GM12878 (cell line): ENCODE data around the gene TRIM28. TPM values are rescaled to one million over a fixed set of nuclear protein-coding genes. Genes with fewer than 3 reads are reported as not detected.

Experiments
- ATAC-seq: fragments of 200-7000 bp; cut with Tn5 transposase; 3 replicates; pipeline ENCODE4 v1.9.1; 2020; ENCODE audit warnings: mild to moderate bottlenecking, moderate library complexity
- BruUV-seq: library from RNA; stranded (reverse); fragments of 400-500 nt; replicated peaks from 2 replicates; lab custom pipeline; 2021; lab: Mats Ljungman, UMichigan
- CTCF ChIA-PET: fragments of 300-600 bp; sonication (Branson Sonifier 250); formaldehyde crosslinking; extraction: SDS; loops from one replicate; lab custom pipeline; 2021; ENCODE audit warnings: inconsistent platforms; lab: Yijun Ruan, JAX
- POLR2A ChIA-PET: fragments of 350-600 bp; formaldehyde crosslinking; extraction: SDS; loops from one replicate; lab custom pipeline; 2021; ENCODE audit warnings: inconsistent platforms; lab: Charles Lee
- RAD21 ChIA-PET: fragments of 300-600 bp; sonication (Branson Sonifier 250); formaldehyde crosslinking; loops from one replicate; lab custom pipeline; 2023; ENCODE audit warnings: antibody characterized with exemption; ENCODE audit not compliant: unreplicated experiment; lab: Charles Lee
- SMC1A ChIA-PET: fragments of 300-600 bp; sonication (Branson Sonifier 250); formaldehyde crosslinking; loops from one replicate; lab custom pipeline; 2023; ENCODE audit not compliant: unreplicated experiment, uncharacterized antibody; lab: Charles Lee
- DNase-seq: peaks from one replicate; pipeline ENCODE4 v3.0.0-alpha.2; 2011; ENCODE audit warnings: low read depth, low spot score
- FAIRE-seq: peaks from 3 replicates; lab custom pipeline; 2011; peaks lifted over from hg19 to GRCh38; lab: Jason Lieb, UNC
- H2AFZ ChIP-seq: 2 replicates; pipeline ENCODE4 v1.6.0; 2011; ENCODE audit warnings: low read depth, low read length, control low read depth; ENCODE audit not compliant: control insufficient read depth
- H3K27ac ChIP-seq: 2 replicates; pipeline ENCODE4 v1.5.1; 2011; ENCODE audit warnings: control low read depth; ENCODE audit not compliant: control insufficient read depth, insufficient read depth
- H3K27me3 ChIP-seq, 2 experiments: replicated peaks in 1 of 2; 2 replicates each; pipeline versions ENCODE4 v1.6.0 to v1.6.1; 2011; ENCODE audit warnings: low read length in 1 of 2; ENCODE audit not compliant: control insufficient read depth in 2 of 2, insufficient read depth in 2 of 2
- H3K36me3 ChIP-seq, 2 experiments: 2 replicates each; pipeline ENCODE4 v1.5.1; 2011; ENCODE audit warnings: low read length in 1 of 2; ENCODE audit not compliant: control insufficient read depth in 2 of 2, insufficient read depth in 2 of 2
- H3K4me1 ChIP-seq: 2 replicates; pipeline ENCODE4 v1.6.1; 2011; ENCODE audit warnings: mild to moderate bottlenecking, low read length, moderate library complexity, mixed read lengths; ENCODE audit not compliant: control insufficient read depth, insufficient read depth
- H3K4me2 ChIP-seq: 2 replicates; pipeline ENCODE4 v1.6.0; 2011; ENCODE audit warnings: control low read depth; ENCODE audit not compliant: control insufficient read depth, insufficient read depth
- H3K4me3 ChIP-seq: fragments of 200-600 bp; sonication (generic); 2 replicates; pipeline ENCODE4 v1.5.1; 2016
- H3K79me2 ChIP-seq: 2 replicates; pipeline ENCODE4 v1.6.0; 2011; ENCODE audit warnings: low read length; ENCODE audit not compliant: control insufficient read depth, insufficient read depth
- H3K9ac ChIP-seq: 2 replicates; pipeline ENCODE4 v1.8.0; 2011; ENCODE audit warnings: low read length, control low read depth, mixed read lengths; ENCODE audit not compliant: control insufficient read depth, insufficient read depth
- H3K9me3 ChIP-seq: replicated peaks from 3 replicates; pipeline ENCODE4 v1.5.1; 2011; ENCODE audit warnings: mild to moderate bottlenecking, low read length; ENCODE audit not compliant: control insufficient read depth, insufficient read depth
- H4K20me1 ChIP-seq: 2 replicates; pipeline ENCODE4 v1.6.0; 2011; ENCODE audit not compliant: control insufficient read depth, insufficient read depth
- BHLHE40 ChIP-seq, 2 experiments: fragments of 450-650 bp in 1 of 2; IDR thresholded peaks; 2 replicates each; pipeline ENCODE4 v1.6.1; 2011 to 2017; ENCODE audit warnings: low read depth in 2 of 2, borderline replicate concordance in 1 of 2, improper control_type of control experiment in 1 of 2, low read length in 1 of 2, mild to moderate bottlenecking in 1 of 2
- CREM ChIP-seq: IDR thresholded peaks from 2 replicates; pipeline ENCODE4 v1.6.1; 2014; ENCODE audit warnings: antibody characterized with exemption, low read depth
- EGR1 ChIP-seq, 2 experiments: IDR thresholded peaks; 1 replicate in 1 of 2; 2 replicates in 1 of 2; pipeline ENCODE4 v1.6.1; 2011 to 2012; ENCODE audit warnings: low read depth in 2 of 2, low read length in 2 of 2, borderline replicate concordance in 1 of 2, mild to moderate bottlenecking in 1 of 2, moderate library complexity in 1 of 2
- ESRRA ChIP-seq: IDR thresholded peaks from 2 replicates; pipeline ENCODE4 v1.6.1; 2012; ENCODE audit warnings: mild to moderate bottlenecking, low read length, improper control_type of control experiment
- ETV6 ChIP-seq, 2 experiments: fragments of 450-650 bp in 1 of 2; IDR thresholded peaks in 1 of 2; conservative IDR thresholded peaks in 1 of 2; 2 replicates each; pipeline ENCODE4 v1.6.1; 2014; ENCODE audit warnings: antibody characterized with exemption in 1 of 2, borderline replicate concordance in 1 of 2, low read depth in 1 of 2, mild to moderate bottlenecking in 1 of 2, moderate library complexity in 1 of 2
- HDGF ChIP-seq: fragments of 450-650 bp; IDR thresholded peaks from 2 replicates; pipeline ENCODE4 v1.6.1; 2016; ENCODE audit warnings: antibody characterized with exemption
- KDM1A ChIP-seq: fragments of 200-600 bp; sonication (generic); IDR thresholded peaks from 2 replicates; pipeline ENCODE4 v1.6.1; 2016; ENCODE audit warnings: borderline replicate concordance
- MXI1 ChIP-seq: fragments of 150-350 bp; IDR thresholded peaks from 2 replicates; pipeline ENCODE4 v1.6.1; 2011; ENCODE audit warnings: low read depth, mild to moderate bottlenecking, inconsistent platforms, low read length, improper control_type of control experiment
- NR2C1 ChIP-seq: fragments of 450-650 bp; IDR thresholded peaks from 2 replicates; pipeline ENCODE4 v1.6.1; 2017; ENCODE audit warnings: antibody characterized with exemption, mild to moderate bottlenecking, moderate library complexity
- TCF12 ChIP-seq: IDR thresholded peaks from 2 replicates; pipeline ENCODE4 v1.6.1; 2011; ENCODE audit warnings: low read depth, mild to moderate bottlenecking, low read length
- WGBS: methylation state at CpG from one replicate; pipeline ENCODE4 v1.1.6; 2016; ENCODE audit warnings: low lambda C conversion rate; ENCODE audit not compliant: insufficient replicate concordance, insufficient coverage; ENCODE audit errors: missing lambda C conversion rate; 5-methylcytosine and 5-hydroxymethylcytosine counted together
- in situ Hi-C: fragments of 300-500 bp; cut with MboI; formaldehyde crosslinking; loops from 9 replicates; pipeline ENCODE4 v1.14.3; 2018; ENCODE audit warnings: mixed read lengths
- intact Hi-C: fragments of 100-400 bp; cut with micrococcal nuclease; formaldehyde crosslinking; loops from one replicate; pipeline ENCODE4 v1.14.2; 2022; ENCODE audit not compliant: unreplicated experiment
- polyA plus RNA-seq, 11 experiments: library from polyadenylated mRNA; depleted of rRNA in 4 of 11; unstranded in 6 of 11; stranded (reverse) in 5 of 11; fragments of >200 nt; fragmentation: Nextera tagmentation in 4 of 11; fragmentation: Illumina TruSeq in 1 of 11; extraction: Ambion mirVana in 4 of 11; extraction: Trizol in 1 of 11; gene quantifications; 1 replicate in 1 of 11; 2 replicates in 10 of 11; pipeline versions ENCODE4 v1.2.1 to v1.2.3, GENCODE V29; 2011 to 2016; ENCODE audit warnings: inconsistent platforms in 2 of 11, missing spikeins in 2 of 11, low read depth in 1 of 11
- total RNA-seq, 4 experiments: library from RNA; depleted of rRNA in 3 of 4; stranded (reverse); fragments of >200 nt in 3 of 4; fragmentation: Illumina TruSeq in 1 of 4; extraction: Trizol in 1 of 4; gene quantifications; 2 replicates each; pipeline versions ENCODE4 v1.2.1 to v1.2.3, GENCODE V29; 2013 to 2021
- TF ChIP-seq, protein P1 (sequence below): fragments of 450-650 bp; IDR thresholded peaks from 2 replicates; pipeline ENCODE4 v1.6.1; 2017; ENCODE audit warnings: mild to moderate bottlenecking, moderate library complexity

Gene TRIM28
- total and polyA plus RNA-seq, 10 of the 15 experiments (the other 5 are each of a cell fraction or from before 2014, with no cell fraction given) = 5.0 to 650 (median 296) TPM

DNA sequence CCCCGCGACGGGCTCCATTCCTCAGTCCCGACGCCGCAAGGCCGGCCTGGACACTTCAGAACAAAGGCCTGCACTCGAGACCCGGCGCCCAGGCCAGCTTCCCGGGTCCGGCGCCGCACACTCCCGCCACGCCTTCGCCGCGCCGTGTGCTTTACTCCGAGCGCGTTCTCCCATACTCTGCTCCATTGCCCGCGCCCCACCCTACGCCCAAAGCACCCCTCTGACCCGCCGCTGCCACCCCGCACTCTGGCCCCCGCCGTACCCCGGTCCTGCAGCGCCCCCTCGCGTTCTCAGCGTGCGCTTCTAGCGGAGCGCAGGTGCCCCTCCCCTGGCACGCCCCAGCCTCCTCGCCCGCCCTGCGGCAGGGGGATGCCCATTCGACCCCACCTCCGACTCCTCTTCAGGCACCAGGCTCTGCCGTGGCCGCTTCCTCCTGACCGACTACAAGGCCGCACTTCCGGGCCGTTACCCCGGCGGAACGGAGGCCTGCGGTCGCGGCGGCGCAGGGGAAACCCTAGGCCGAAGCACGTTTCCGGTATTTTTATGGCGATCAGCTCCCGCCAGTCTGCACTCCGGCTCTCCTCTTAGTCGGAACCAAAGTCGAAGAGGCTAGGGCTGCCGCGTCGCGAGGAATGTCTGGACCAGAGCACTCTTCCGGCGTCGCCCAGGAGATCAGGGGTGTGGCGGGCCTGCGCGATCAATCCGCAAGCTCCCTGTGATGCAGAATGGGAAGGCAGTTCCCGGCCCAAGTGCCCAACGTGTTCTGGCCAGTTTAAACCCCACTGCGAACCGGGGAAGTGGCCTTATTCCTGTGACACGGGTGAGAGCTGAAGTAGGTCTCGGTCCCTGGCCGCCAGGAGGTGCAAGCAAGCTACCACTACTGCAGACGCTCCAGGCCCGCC, 24.3 kb upstream of the TRIM28 start, which contains the start of gene ZBTB45:
TSS of gene ZBTB45 (minus strand) at position 456 of the 902 bp plus-strand sequence. CDS start 2,137 bp downstream, outside the sequence.
- ChIA-PET CTCF (interaction anchor here (1.0 to 4.2 kb wide), 26 partner anchors 8 to 782 kb away, joined by 3 to 67 read pairs (median 5); partner anchors contain the start of genes CHMP2A, SLC27A5, TRIM28 and ZNF497), POLR2A (interaction anchor here (0.7 to 3.0 kb wide), 13 partner anchors 24 to 517 kb away, joined by 3 to 24 read pairs (median 8); partner anchors contain the start of genes CHMP2A, TRIM28, UBE2M and ZNF606), RAD21 (interaction anchor here (0.7 to 4.0 kb wide), 15 partner anchors 18 to 336 kb away, joined by 3 to 50 read pairs (median 5); partner anchors contain the start of genes CHMP2A, TRIM28, ZNF274 and ZNF497), SMC1A (interaction anchor here (0.8 to 3.6 kb wide), 17 partner anchors 13 to 1020 kb away, joined by 3 to 43 read pairs (median 4); partner anchors contain the start of genes CHMP2A, MZF1, TRIM28 and UBE2M)
- peak; percentile 92 for DNase-seq
- H3K9ac ChIP-seq = peak within 1 kb of the TSS; percentile 90
- peak within 1 kb of the TSS; percentile 61 for H3K4me2 ChIP-seq
- under 1% methylated on average over 78 of the region's 87 CpGs for WGBS
- peak; percentile 79 for FAIRE-seq
- peak within 1 kb of the TSS; percentile 95 for H2AFZ ChIP-seq
- TSS peak; percentile 74 for BruUV-seq
- H4K20me1 ChIP-seq = no peaks in the 10 kb centered on the region
- no peaks in the 10 kb centered on the region for H3K27me3 ChIP-seq
- H3K27ac ChIP-seq = peak within 1 kb of the TSS; percentile 88
- intact Hi-C loops = loop anchor here (1.0 to 5.0 kb wide), 4 partner anchors 43 to 192 kb away; partner anchors contain the start of genes MZF1, ZNF446, ZNF837 and ZSCAN22
- in situ Hi-C loops = no loop called here
- H3K36me3 ChIP-seq = peaks cover 0 to 8% of the 10 kb centered on the region in 2 experiments; a peak in 3 of 4 replicates
- ATAC-seq = peak; percentile 86
- H3K79me2 ChIP-seq = peaks cover 35% of the 10 kb centered on the region
- no peaks in the 10 kb centered on the region for H3K9me3 ChIP-seq
- peaks cover 22% of the 10 kb centered on the region for H3K4me1 ChIP-seq
- peak within 1 kb of the TSS; percentile 89 for H3K4me3 ChIP-seq
- peak in 1 of 2 experiments; percentile 81; a peak in 2 of 3 replicates for TF ChIP-seq EGR1 (IDR thresholded peaks at IDR 0.05; ENCODE audit: borderline replicate concordance in 1 of 2, low read depth in 2 of 2, low read length in 2 of 2)
- peak; percentile 96 for TF ChIP-seq CREM
- TF ChIP-seq MXI1 = peak; percentile 92
- TF ChIP-seq, protein P1, sequence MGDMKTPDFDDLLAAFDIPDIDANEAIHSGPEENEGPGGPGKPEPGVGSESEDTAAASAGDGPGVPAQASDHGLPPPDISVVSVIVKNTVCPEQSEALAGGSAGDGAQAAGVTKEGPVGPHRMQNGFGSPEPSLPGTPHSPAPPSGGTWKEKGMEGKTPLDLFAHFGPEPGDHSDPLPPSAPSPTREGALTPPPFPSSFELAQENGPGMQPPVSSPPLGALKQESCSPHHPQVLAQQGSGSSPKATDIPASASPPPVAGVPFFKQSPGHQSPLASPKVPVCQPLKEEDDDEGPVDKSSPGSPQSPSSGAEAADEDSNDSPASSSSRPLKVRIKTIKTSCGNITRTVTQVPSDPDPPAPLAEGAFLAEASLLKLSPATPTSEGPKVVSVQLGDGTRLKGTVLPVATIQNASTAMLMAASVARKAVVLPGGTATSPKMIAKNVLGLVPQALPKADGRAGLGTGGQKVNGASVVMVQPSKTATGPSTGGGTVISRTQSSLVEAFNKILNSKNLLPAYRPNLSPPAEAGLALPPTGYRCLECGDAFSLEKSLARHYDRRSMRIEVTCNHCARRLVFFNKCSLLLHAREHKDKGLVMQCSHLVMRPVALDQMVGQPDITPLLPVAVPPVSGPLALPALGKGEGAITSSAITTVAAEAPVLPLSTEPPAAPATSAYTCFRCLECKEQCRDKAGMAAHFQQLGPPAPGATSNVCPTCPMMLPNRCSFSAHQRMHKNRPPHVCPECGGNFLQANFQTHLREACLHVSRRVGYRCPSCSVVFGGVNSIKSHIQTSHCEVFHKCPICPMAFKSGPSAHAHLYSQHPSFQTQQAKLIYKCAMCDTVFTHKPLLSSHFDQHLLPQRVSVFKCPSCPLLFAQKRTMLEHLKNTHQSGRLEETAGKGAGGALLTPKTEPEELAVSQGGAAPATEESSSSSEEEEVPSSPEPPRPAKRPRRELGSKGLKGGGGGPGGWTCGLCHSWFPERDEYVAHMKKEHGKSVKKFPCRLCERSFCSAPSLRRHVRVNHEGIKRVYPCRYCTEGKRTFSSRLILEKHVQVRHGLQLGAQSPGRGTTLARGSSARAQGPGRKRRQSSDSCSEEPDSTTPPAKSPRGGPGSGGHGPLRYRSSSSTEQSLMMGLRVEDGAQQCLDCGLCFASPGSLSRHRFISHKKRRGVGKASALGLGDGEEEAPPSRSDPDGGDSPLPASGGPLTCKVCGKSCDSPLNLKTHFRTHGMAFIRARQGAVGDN = peak; percentile 64
- peak; percentile 57 to 84; a peak in 3 of 4 replicates for TF ChIP-seq BHLHE40 (IDR thresholded peaks at IDR 0.05; ENCODE audit: borderline replicate concordance in 1 of 2, low read depth in 2 of 2, low read length in 1 of 2)
- TF ChIP-seq HDGF = peak; percentile 23; the same call in 1 of the 2 replicates
- TF ChIP-seq ETV6 (conservative IDR thresholded peaks at IDR 0.05 in 1 of 2, IDR thresholded peaks at IDR 0.05 in 1 of 2; ENCODE audit: borderline replicate concordance in 1 of 2, low read depth in 1 of 2) = peak in 1 of 2 experiments; percentile 75; a peak in 2 of 4 replicates
- peak; percentile 88 for TF ChIP-seq NR2C1
- TF ChIP-seq TCF12 = peak; percentile 48
- TF ChIP-seq KDM1A = no peak
- no peak; the same call in 1 of the 2 replicates for TF ChIP-seq ESRRA
